H1 (cell line): ENCODE data around the gene TOP3B. TPM values are rescaled to one million over a fixed set of nuclear protein-coding genes. Genes with fewer than 3 reads are reported as not detected.

Experiments used
- ATF2 ChIP-seq: IDR thresholded peaks from 2 replicates; pipeline ENCODE4 v1.6.1; 2012; ENCODE audit warnings: low read length, inconsistent platforms
- BACH1 ChIP-seq: IDR thresholded peaks from 2 replicates; pipeline ENCODE4 v1.6.1; 2012; ENCODE audit warnings: low read length, improper control_type of control experiment
- CHD7 ChIP-seq: fragments of 300-600 bp; sonication (generic); IDR thresholded peaks from 2 replicates; pipeline ENCODE4 v1.7.1; 2012; ENCODE audit warnings: low read length, moderate library complexity, mild to moderate bottlenecking, inconsistent platforms; ENCODE audit not compliant: insufficient replicate concordance
- JUND ChIP-seq: IDR thresholded peaks from 2 replicates; pipeline ENCODE4 v1.6.1; 2011; ENCODE audit warnings: mild to moderate bottlenecking, improper control_type of control experiment, low read length
- MAX ChIP-seq: IDR thresholded peaks from 2 replicates; pipeline ENCODE4 v1.6.1; 2012; ENCODE audit warnings: inconsistent platforms
- RBBP5 ChIP-seq: IDR thresholded peaks from 2 replicates; pipeline ENCODE4 v1.7.1; 2012; ENCODE audit warnings: low read depth, mild to moderate bottlenecking, inconsistent platforms, low read length, moderate library complexity, borderline replicate concordance
- SRF ChIP-seq: IDR thresholded peaks from 2 replicates; pipeline ENCODE4 v1.6.1; 2011; ENCODE audit warnings: mild to moderate bottlenecking, low read depth, low read length, moderate library complexity
- polyA plus RNA-seq, 7 experiments: library from polyadenylated mRNA; depleted of rRNA in 3 of 7; stranded (reverse) in 5 of 7; unstranded in 2 of 7; fragments of >200 nt in 5 of 7; fragments of 200-250 nt in 2 of 7; gene quantifications; 1 replicate in 5 of 7; 2 replicates in 1 of 7; 4 replicates in 1 of 7; pipeline versions ENCODE4 v1.2.1 to v1.2.3, GENCODE V29; 2011 to 2013; ENCODE audit warnings: missing spikeins in 2 of 7, mixed read lengths in 2 of 7
- total RNA-seq: library from RNA; stranded (reverse); fragmentation: NEBNext Ultra II Directional; extraction: Animal tissue kit (Norgen Biotek cat#: 25700); gene quantifications from 2 replicates; pipeline ENCODE4 v1.2.1, GENCODE V29; 2021

TOP3B gene
- total and polyA plus RNA-seq, 2 of the 8 experiments (the other 6 are each of a cell fraction or from before 2014, with no cell fraction given): 30.4 to 52.8 TPM

GRCh38 chr22:21944871-21945270, 37.7 kb downstream of the TOP3B start (continued):
- TF ChIP-seq CHD7 (no peak), MAX (no peak), ATF2 (no peak), BACH1 (no peak), JUND (no peak), RBBP5 (no peak), SRF (no peak)
